Spleen (tissue), 7 donors: ENCODE data around the gene HOXD8.

Source experiments
- CTCF ChIP-seq, 11 experiments: fragments of 200-600 bp in 7 of 11; fragments of 450-650 bp in 4 of 11; sonication (generic) in 4 of 11; IDR thresholded peaks in 8 of 11; conservative IDR thresholded peaks in 3 of 11; 1 replicate in 7 of 11; 2 replicates in 4 of 11; pipeline versions ENCODE4 v1.4.0 to v1.8.0; 2016 to 2021; ENCODE audit warnings: antibody characterized with exemption in 11 of 11, inconsistent platforms in 4 of 11, mild to moderate bottlenecking in 1 of 11
- POLR2A ChIP-seq, 3 donors: fragments of 450-650 bp; IDR thresholded peaks; one replicate each; pipeline ENCODE4 v1.5.1; 2017; ENCODE audit warnings: antibody characterized with exemption in 3 of 3, mild to moderate bottlenecking in 1 of 3
- donor health status: DM: no; HTN: no; CAD: no; lungs with moderate emphysema.
- donor health status: DM: no; HTN: no; CAD: no.
- donor health status: DM: no; HTN: no; CAD: no.

GRCh38 chr2:176126929-176127773 lies 2.4 kb upstream of the HOXD8 start:
- TF ChIP-seq CTCF (IDR thresholded peaks at IDR 0.05 in 8 of 11, conservative IDR thresholded peaks at IDR 0.05 in 3 of 11) (peak; percentile 56 to 94 (median 80)), POLR2A (IDR thresholded peaks at IDR 0.05) (no peak)
